Activated CD4-positive, alpha-beta T cell treated with anti-CD3 and anti-CD28 coated beads, Interleukin-10, Interleukin-2, amounts not matched to agents 100 ng/mL and 50 ng/mL, durations not matched to agents 16 hours and 8 hours (primary cell): ENCODE results near the gene XRCC4.

Experiments
- DNase-seq: peaks from one replicate; pipeline ENCODE4 v3.0.0-alpha.2; 2020

XRCC4 gene

GRCh38 chr5:83396662-83397061 lies 319.3 kb downstream of the XRCC4 start:
- no peak for DNase-seq

GRCh38 chr5:83397658-83398057 lies 320.3 kb downstream of the XRCC4 start:
- DNase-seq = no peak

GRCh38 chr5:83400241-83400640 lies 322.9 kb downstream of the XRCC4 start:
- DNase-seq = no peak

GRCh38 chr5:83400701-83401100 lies 323.4 kb downstream of the XRCC4 start:
- no peak for DNase-seq

GRCh38 chr5:83401122-83401731 lies 323.9 kb downstream of the XRCC4 start:
- DNase-seq = peak; percentile 11

- DNase-seq = no peak
These were observed 324.4 kb downstream of the XRCC4 start for GRCh38 chr5:83401775-83402174.
